OCI-LY3 (cell line): ENCODE measurements around the gene RECK.

Source experiments
- CTCF ChIP-seq: fragments of 200-600, 300-600 bp; sonication (generic); IDR thresholded peaks from 2 replicates; pipeline ENCODE4 v1.5.1; 2014; ENCODE audit warnings: antibody characterized with exemption, low read length, low read depth
- EZH2phosphoT487 ChIP-seq: fragments of 200-600 bp; shearing (Covaris generic); IDR thresholded peaks from 2 replicates; pipeline ENCODE4 v1.6.1; 2018; ENCODE audit warnings: antibody characterized with exemption, mixed run types, low read depth

- no peak for TF ChIP-seq CTCF
- no peak for TF ChIP-seq EZH2phosphoT487
Measured at GRCh38 chr9:36017278-36017677, 19.4 kb upstream of the RECK start.
